Measurements from ENCODE around the gene CIITA. TPM values are rescaled to one million over a fixed set of nuclear protein-coding genes. Genes with fewer than 3 reads are reported as not detected.
"Not testable (repeated sequence)": the region's sequence is repeated elsewhere in the genome, so short reads cannot be mapped to it uniquely, and the experiment has no call there.

CIITA gene, protein sequence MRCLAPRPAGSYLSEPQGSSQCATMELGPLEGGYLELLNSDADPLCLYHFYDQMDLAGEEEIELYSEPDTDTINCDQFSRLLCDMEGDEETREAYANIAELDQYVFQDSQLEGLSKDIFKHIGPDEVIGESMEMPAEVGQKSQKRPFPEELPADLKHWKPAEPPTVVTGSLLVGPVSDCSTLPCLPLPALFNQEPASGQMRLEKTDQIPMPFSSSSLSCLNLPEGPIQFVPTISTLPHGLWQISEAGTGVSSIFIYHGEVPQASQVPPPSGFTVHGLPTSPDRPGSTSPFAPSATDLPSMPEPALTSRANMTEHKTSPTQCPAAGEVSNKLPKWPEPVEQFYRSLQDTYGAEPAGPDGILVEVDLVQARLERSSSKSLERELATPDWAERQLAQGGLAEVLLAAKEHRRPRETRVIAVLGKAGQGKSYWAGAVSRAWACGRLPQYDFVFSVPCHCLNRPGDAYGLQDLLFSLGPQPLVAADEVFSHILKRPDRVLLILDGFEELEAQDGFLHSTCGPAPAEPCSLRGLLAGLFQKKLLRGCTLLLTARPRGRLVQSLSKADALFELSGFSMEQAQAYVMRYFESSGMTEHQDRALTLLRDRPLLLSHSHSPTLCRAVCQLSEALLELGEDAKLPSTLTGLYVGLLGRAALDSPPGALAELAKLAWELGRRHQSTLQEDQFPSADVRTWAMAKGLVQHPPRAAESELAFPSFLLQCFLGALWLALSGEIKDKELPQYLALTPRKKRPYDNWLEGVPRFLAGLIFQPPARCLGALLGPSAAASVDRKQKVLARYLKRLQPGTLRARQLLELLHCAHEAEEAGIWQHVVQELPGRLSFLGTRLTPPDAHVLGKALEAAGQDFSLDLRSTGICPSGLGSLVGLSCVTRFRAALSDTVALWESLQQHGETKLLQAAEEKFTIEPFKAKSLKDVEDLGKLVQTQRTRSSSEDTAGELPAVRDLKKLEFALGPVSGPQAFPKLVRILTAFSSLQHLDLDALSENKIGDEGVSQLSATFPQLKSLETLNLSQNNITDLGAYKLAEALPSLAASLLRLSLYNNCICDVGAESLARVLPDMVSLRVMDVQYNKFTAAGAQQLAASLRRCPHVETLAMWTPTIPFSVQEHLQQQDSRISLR
- 1.0 TPM for total RNA-seq

DNA sequence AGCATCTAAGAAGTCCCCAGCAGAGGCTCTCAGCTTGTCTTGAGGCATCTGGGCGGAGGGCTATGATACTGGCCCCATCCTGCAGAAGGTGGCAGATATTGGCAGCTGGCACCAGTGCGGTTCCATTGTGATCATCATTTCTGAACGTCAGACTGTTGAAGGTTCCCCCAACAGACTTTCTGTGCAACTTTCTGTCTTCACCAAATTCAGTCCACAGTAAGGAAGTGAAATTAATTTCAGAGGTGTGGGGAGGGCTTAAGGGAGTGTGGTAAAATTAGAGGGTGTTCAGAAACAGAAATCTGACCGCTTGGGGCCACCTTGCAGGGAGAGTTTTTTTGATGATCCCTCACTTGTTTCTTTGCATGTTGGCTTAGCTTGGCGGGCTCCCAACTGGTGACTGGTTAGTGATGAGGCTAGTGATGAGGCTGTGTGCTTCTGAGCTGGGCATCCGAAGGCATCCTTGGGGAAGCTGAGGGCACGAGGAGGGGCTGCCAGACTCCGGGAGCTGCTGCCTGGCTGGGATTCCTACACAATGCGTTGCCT, at the start of gene CIITA:
TSS of gene CIITA (plus strand) at position 404 of the 543 bp plus-strand sequence. CDS start at position 533, 129 bp downstream.
- H3K4me3 ChIP-seq (ENCODE audit: low read length in 3 of 3): peak within 1 kb of the TSS; percentile 12 to 76 (median 35)
- peaks cover 13 to 48% (median 16%) of the 10 kb centered on the region in 3 donors for H3K27me3 ChIP-seq (ENCODE audit: control insufficient read depth in 3 of 3, insufficient read depth in 3 of 3, low read length in 3 of 3)
- H3K9ac ChIP-seq (ENCODE audit: low read depth in 1 of 3, low read length in 3 of 3): no peak within 1 kb of the TSS
- peaks cover 15 to 23% (median 20%) of the 10 kb centered on the region in 3 donors for H3K4me1 ChIP-seq (ENCODE audit: control insufficient read depth in 3 of 3, insufficient read depth in 3 of 3, low read length in 3 of 3)
- H3K36me3 ChIP-seq (ENCODE audit: control insufficient read depth in 3 of 3, insufficient read depth in 3 of 3, low read length in 3 of 3): no peaks in the 10 kb centered on the region
- no peak within 1 kb of the TSS for H3K27ac ChIP-seq (ENCODE audit: low read depth, low read length)
- no peaks in the 10 kb centered on the region for H3K9me3 ChIP-seq (ENCODE audit: control insufficient read depth in 3 of 3, low read length in 3 of 3)

DNA sequence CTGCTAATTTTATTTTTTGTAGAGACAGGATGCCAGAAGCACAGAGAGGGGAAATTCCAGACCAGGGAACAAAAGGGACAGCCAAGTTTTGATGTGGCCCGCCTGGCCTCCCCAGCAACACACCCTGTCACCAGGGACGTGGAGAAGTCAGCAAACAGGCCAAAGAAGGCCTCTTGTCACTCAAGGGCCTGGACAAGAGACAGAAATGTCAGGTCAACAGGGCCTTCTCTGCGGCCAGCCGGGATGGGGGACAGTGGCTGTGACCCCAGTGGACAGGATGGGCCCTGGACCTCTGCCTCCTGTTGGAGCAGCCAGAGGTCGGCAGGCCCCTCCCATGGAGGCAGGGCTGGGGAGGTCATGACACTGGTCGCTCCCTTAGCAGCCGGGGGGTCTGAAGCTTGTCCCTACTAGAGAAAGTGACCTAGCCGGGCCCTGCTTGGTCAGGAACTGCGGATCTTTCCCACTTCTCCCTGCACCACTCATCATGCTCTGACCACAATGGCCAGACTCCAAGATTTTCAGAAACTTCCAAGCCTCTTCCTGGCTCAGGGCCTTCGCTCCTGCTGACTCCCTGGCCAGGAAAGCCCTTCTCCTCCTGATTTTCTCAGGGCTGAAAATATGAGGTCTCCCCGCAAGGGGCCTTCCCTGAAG, 49.2 kb upstream of the CIITA start:
- Histone ChIP-seq H3K27ac (ENCODE audit: low read depth, low read length) (peak overlapping the region; percentile 96), H3K36me3 (ENCODE audit: control insufficient read depth in 3 of 3, insufficient read depth in 3 of 3, low read length in 3 of 3) (no peaks in the 10 kb centered on the region), H3K27me3 (ENCODE audit: control insufficient read depth in 3 of 3, insufficient read depth in 3 of 3, low read length in 3 of 3) (no peaks in the 10 kb centered on the region), H3K4me3 (ENCODE audit: low read length in 3 of 3) (peak overlapping the region in 2 of 3 donors; percentile 55 to 58), H3K9me3 (ENCODE audit: control insufficient read depth in 3 of 3, low read length in 3 of 3) (no peaks in the 10 kb centered on the region), H3K9ac (ENCODE audit: low read depth in 1 of 3, low read length in 3 of 3) (peak overlapping the region; percentile 51 to 74 (median 67)), H3K4me1 (ENCODE audit: control insufficient read depth in 3 of 3, insufficient read depth in 3 of 3, low read length in 3 of 3) (peaks cover 21 to 28% (median 27%) of the 10 kb centered on the region in 3 donors)

DNA sequence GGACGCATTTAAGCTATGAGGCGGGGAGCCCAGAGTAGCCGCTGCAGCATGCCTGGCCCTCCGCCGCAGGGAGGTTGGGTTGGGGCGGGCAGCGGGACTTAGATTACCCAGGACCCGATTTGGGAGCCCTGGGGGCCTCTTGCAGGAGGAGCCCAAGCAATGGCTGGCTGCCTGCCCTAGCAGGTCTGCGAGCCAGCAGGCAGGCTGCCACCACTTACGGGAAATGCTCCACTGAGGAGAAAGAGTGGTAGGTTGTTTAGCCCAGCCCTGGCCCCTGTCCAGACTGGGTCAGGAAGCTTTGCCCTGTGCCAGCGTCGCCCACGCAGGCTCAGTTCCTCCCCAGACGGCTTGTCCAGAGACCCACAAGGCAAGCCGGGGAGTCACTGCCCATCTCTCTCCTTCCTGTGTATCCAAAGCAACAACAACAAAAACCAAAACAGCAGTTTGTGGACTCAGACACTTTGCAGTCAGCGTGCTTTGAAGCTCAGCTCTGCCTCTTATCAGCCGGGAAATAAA, 48.1 kb upstream of the CIITA start:
- Histone ChIP-seq H3K27me3 (ENCODE audit: control insufficient read depth in 3 of 3, insufficient read depth in 3 of 3, low read length in 3 of 3) (no peaks in the 10 kb centered on the region), H3K9ac (ENCODE audit: low read depth in 1 of 3, low read length in 3 of 3) (peak overlapping the region; percentile 43 to 74 (median 67)), H3K9me3 (ENCODE audit: control insufficient read depth in 3 of 3, low read length in 3 of 3) (no peaks in the 10 kb centered on the region), H3K27ac (ENCODE audit: low read depth, low read length) (peak overlapping the region; percentile 96), H3K4me1 (ENCODE audit: control insufficient read depth in 3 of 3, insufficient read depth in 3 of 3, low read length in 3 of 3) (peaks cover 21 to 27% (median 24%) of the 10 kb centered on the region in 3 donors), H3K36me3 (ENCODE audit: control insufficient read depth in 3 of 3, insufficient read depth in 3 of 3, low read length in 3 of 3) (no peaks in the 10 kb centered on the region), H3K4me3 (ENCODE audit: low read length in 3 of 3) (peak overlapping the region; percentile 48 to 58 (median 55))

DNA sequence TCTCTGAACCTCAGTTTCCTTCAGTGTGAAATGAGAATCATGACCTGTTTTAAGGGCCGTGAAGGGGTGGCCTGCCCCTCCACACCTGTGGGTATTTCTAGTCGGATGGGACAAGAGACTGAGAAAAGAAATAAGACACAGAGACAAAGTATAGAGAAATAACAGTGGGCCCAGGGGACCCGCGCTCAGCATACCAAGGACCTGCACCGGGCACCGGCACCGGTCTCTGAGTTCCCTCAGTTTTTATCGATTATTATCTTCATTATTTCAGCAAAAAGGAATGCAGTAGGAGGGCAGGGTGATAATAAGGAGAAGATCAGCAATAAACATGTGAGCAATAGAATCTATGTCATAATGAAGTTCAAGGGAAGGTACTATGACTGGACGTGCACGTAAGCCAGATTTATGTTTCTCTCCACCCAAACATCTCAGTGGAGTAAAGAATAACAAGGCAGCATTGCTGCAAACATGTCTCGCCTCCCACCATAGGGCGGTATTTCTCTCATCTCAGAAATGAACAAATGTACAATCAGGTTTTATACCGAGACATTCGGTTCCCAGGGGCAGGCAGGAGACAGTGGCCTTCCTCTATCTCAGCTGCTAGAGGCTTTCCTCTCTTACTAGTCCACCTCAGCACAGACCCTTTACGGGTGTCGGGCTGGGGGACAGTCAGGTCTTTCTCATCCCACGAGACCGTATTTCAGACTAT, 47.5 kb upstream of the CIITA start:
- not testable (repeated sequence) for H3K36me3 ChIP-seq (ENCODE audit: control insufficient read depth in 3 of 3, insufficient read depth in 3 of 3, low read length in 3 of 3); H3K4me3 ChIP-seq (ENCODE audit: low read length in 3 of 3); H3K27me3 ChIP-seq (ENCODE audit: control insufficient read depth in 3 of 3, insufficient read depth in 3 of 3, low read length in 3 of 3); H3K9me3 ChIP-seq (ENCODE audit: control insufficient read depth in 3 of 3, low read length in 3 of 3)
- Histone ChIP-seq H3K9ac (ENCODE audit: low read depth in 1 of 3, low read length in 3 of 3) (peak overlapping the region; percentile 43 to 74 (median 67)), H3K27ac (ENCODE audit: low read depth, low read length) (peak overlapping the region; percentile 96), H3K4me1 (ENCODE audit: control insufficient read depth in 3 of 3, insufficient read depth in 3 of 3, low read length in 3 of 3) (peaks cover 21 to 27% (median 21%) of the 10 kb centered on the region in 3 donors)

DNA sequence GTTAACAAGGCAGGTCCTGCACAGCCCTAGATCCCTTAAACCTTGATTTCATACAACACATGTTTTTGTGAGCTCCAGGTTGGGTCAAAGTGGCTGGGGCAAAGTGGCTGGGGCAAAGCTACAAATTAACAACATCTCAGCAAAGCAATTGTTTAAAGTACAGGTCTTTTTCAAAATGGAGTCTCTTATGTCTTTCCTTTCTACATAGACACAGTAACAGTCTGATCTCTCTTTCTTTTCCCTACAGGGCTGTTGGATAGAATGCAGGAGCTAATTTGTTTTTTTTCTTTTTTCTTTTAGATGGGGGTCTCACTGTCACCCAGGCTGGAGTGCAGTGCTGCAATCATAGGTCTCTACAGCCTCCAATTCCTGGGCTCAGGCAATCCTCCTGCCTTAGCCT, 46.8 kb upstream of the CIITA start:
- not testable (repeated sequence) for H3K9me3 ChIP-seq (ENCODE audit: control insufficient read depth in 3 of 3, low read length in 3 of 3); H3K9ac ChIP-seq (ENCODE audit: low read depth in 1 of 3, low read length in 3 of 3); H3K4me3 ChIP-seq (ENCODE audit: low read length in 3 of 3); H3K27me3 ChIP-seq (ENCODE audit: control insufficient read depth in 3 of 3, insufficient read depth in 3 of 3, low read length in 3 of 3); H3K36me3 ChIP-seq (ENCODE audit: control insufficient read depth in 3 of 3, insufficient read depth in 3 of 3, low read length in 3 of 3)
- H3K27ac ChIP-seq (ENCODE audit: low read depth, low read length): peak overlapping the region; percentile 96
- H3K4me1 ChIP-seq (ENCODE audit: control insufficient read depth in 3 of 3, insufficient read depth in 3 of 3, low read length in 3 of 3): peaks cover 21 to 27% (median 21%) of the 10 kb centered on the region in 3 donors

- no peaks in the 10 kb centered on the region for H3K27me3 ChIP-seq (ENCODE audit: control insufficient read depth in 3 of 3, insufficient read depth in 3 of 3, low read length in 3 of 3)
- no peak overlapping the region for H3K27ac ChIP-seq (ENCODE audit: low read depth, low read length)
- no peaks in the 10 kb centered on the region for H3K9me3 ChIP-seq (ENCODE audit: control insufficient read depth in 3 of 3, low read length in 3 of 3)
- H3K36me3 ChIP-seq (ENCODE audit: control insufficient read depth in 3 of 3, insufficient read depth in 3 of 3, low read length in 3 of 3): no peaks in the 10 kb centered on the region
- no peak overlapping the region for H3K4me3 ChIP-seq (ENCODE audit: low read length in 3 of 3)
- peaks cover 21% of the 10 kb centered on the region in 3 donors for H3K4me1 ChIP-seq (ENCODE audit: control insufficient read depth in 3 of 3, insufficient read depth in 3 of 3, low read length in 3 of 3)
- H3K9ac ChIP-seq (ENCODE audit: low read depth in 1 of 3, low read length in 3 of 3): no peak overlapping the region
Observed at GRCh38 chr16:10831894-10832886, 44.8 kb upstream of the CIITA start.

DNA sequence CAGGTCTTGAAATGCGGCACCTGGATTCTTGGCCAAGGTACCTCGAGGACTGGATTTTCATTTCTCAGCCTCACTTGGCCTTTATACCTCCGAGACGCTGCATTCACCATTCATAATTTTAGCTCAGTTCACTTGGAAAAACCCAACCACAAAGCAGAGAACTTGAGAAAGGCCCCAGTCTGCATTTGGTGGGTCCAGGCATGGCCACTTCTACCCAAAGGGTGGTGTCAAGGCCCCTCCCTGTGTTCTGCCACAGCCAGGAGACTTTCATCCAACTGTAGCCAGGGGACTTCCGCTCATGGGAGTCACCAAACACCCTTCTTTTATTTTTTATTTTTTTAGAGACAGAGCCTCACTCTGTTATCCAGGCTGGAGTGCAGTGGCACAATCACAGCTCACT, 43.7 kb upstream of the CIITA start:
- H3K9ac ChIP-seq (ENCODE audit: low read depth in 1 of 3, low read length in 3 of 3): no peak overlapping the region
- no peaks in the 10 kb centered on the region for H3K27me3 ChIP-seq (ENCODE audit: control insufficient read depth in 3 of 3, insufficient read depth in 3 of 3, low read length in 3 of 3)
- no peak overlapping the region for H3K4me3 ChIP-seq (ENCODE audit: low read length in 3 of 3)
- no peaks in the 10 kb centered on the region for H3K9me3 ChIP-seq (ENCODE audit: control insufficient read depth in 3 of 3, low read length in 3 of 3)
- H3K36me3 ChIP-seq (ENCODE audit: control insufficient read depth in 3 of 3, insufficient read depth in 3 of 3, low read length in 3 of 3): no peaks in the 10 kb centered on the region
- peaks cover 11 to 12% (median 12%) of the 10 kb centered on the region in 3 donors for H3K4me1 ChIP-seq (ENCODE audit: control insufficient read depth in 3 of 3, insufficient read depth in 3 of 3, low read length in 3 of 3)
- no peak overlapping the region for H3K27ac ChIP-seq (ENCODE audit: low read depth, low read length)

DNA sequence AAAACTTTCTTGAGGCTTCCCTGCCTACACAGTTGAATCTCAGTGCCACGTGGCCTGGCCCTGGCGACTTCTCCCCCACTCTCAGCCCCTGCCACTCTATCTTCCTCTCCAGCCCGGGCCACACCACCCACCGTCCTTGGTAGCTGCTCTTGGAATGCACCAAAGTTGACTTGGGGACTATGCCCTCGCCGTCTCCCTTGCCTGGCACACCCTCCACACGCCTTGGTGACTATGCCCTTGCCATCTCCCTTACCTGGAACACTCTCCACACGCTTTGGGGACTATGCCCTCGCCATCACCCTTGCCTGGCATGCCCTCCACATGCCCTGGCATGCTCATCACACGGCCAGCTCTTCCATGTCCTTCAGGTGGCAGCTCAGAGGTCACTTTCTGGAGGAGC, 42.9 kb upstream of the CIITA start:
- no peak overlapping the region for H3K4me3 ChIP-seq (ENCODE audit: low read length in 3 of 3)
- no peaks in the 10 kb centered on the region for H3K27me3 ChIP-seq (ENCODE audit: control insufficient read depth in 3 of 3, insufficient read depth in 3 of 3, low read length in 3 of 3)
- H3K9me3 ChIP-seq (ENCODE audit: control insufficient read depth in 3 of 3, low read length in 3 of 3): no peaks in the 10 kb centered on the region

More for the DNA sequence above, 42.9 kb upstream of the CIITA start:
- Histone ChIP-seq H3K4me1 (ENCODE audit: control insufficient read depth in 3 of 3, insufficient read depth in 3 of 3, low read length in 3 of 3) (peaks cover 3 to 4% (median 3%) of the 10 kb centered on the region in 3 donors), H3K36me3 (ENCODE audit: control insufficient read depth in 3 of 3, insufficient read depth in 3 of 3, low read length in 3 of 3) (no peaks in the 10 kb centered on the region), H3K9ac (ENCODE audit: low read depth in 1 of 3, low read length in 3 of 3) (no peak overlapping the region), H3K27ac (ENCODE audit: low read depth, low read length) (no peak overlapping the region)

All from skeletal muscle tissue (tissue), 4 donors.